ENCODE results near the gene C1QL1.

DNA sequence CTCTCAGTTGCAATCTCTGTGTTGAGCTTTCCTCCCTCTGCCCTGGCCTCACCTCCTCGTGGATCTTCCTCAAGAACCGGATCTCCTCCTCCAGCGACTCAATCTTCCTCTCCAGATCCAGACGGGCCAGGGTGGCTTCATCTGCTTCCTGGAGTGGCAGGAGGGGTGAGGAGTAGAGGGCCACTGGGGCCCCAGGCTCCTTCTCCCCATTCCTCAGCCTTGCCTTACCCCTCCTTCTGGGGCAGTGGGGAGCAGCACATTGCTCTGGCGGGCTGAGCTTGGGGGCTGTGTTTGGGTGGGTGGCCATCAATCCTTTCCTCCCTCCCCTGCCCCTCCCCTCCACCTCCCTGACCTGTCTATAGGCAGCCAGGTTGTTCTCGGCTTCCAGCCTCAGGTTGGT, 54.4 kb downstream of the C1QL1 start:
- TF ChIP-seq, protein P1, sequence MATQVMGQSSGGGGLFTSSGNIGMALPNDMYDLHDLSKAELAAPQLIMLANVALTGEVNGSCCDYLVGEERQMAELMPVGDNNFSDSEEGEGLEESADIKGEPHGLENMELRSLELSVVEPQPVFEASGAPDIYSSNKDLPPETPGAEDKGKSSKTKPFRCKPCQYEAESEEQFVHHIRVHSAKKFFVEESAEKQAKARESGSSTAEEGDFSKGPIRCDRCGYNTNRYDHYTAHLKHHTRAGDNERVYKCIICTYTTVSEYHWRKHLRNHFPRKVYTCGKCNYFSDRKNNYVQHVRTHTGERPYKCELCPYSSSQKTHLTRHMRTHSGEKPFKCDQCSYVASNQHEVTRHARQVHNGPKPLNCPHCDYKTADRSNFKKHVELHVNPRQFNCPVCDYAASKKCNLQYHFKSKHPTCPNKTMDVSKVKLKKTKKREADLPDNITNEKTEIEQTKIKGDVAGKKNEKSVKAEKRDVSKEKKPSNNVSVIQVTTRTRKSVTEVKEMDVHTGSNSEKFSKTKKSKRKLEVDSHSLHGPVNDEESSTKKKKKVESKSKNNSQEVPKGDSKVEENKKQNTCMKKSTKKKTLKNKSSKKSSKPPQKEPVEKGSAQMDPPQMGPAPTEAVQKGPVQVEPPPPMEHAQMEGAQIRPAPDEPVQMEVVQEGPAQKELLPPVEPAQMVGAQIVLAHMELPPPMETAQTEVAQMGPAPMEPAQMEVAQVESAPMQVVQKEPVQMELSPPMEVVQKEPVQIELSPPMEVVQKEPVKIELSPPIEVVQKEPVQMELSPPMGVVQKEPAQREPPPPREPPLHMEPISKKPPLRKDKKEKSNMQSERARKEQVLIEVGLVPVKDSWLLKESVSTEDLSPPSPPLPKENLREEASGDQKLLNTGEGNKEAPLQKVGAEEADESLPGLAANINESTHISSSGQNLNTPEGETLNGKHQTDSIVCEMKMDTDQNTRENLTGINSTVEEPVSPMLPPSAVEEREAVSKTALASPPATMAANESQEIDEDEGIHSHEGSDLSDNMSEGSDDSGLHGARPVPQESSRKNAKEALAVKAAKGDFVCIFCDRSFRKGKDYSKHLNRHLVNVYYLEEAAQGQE (IDR thresholded peaks at IDR 0.05; ENCODE audit: insufficient read depth in 1 of 2, low read depth in 2 of 2, low read length in 2 of 2): no peak
- no peak for TF ChIP-seq POLR2AphosphoS5 (IDR thresholded peaks at IDR 0.05; ENCODE audit: low read depth, low read length)

Measured in PFSK-1 (cell line).